Activated T-cell treated with anti-CD3 and anti-CD28 coated beads, Interleukin-2, amount 50 U/mL, for 4 hours (primary cell): ENCODE data around the gene ETV3. TPM values are rescaled to one million over a fixed set of nuclear protein-coding genes. Genes with fewer than 3 reads are reported as not detected.

Source experiments
- ATAC-seq, 2 donors: fragments of 200-7000 bp; cut with Tn5 transposase; one replicate each; pipeline ENCODE4 v1.10.0; 2021
- DNase-seq: peaks from one replicate; pipeline ENCODE4 v3.0.0-alpha.2; 2020
- H3K27me3 Mint-ChIP-seq: one replicate; pipeline ENCODE4 v1.8.0; 2021; ENCODE audit warnings: low read depth, mixed read lengths
- H3K36me3 Mint-ChIP-seq: one replicate; pipeline ENCODE4 v1.8.0; 2022; ENCODE audit warnings: mixed read lengths; ENCODE audit not compliant: insufficient read depth
- H3K4me1 Mint-ChIP-seq: one replicate; pipeline ENCODE4 v1.8.0; 2021; ENCODE audit warnings: low read depth, mixed read lengths
- H3K4me3 Mint-ChIP-seq: one replicate; pipeline ENCODE4 v1.8.0; 2021; ENCODE audit warnings: mild to moderate bottlenecking, moderate library complexity, mixed read lengths
- H3K9me3 Mint-ChIP-seq: one replicate; pipeline ENCODE4 v1.8.0; 2021; ENCODE audit warnings: mixed read lengths
- total RNA-seq, 3 donors: library from RNA; stranded (reverse); gene quantifications; one replicate each; pipeline ENCODE4 v1.2.1, GENCODE V29; 2021

Gene ETV3
- total RNA-seq, 3 donors from 2014 or later, result 20.3 to 23.5 (median 21.2) TPM

GRCh38 chr1:157137408-157138219 is 581 bp downstream of the ETV3 start:
- peaks cover 31% of the 10 kb centered on the region for H3K36me3 Mint-ChIP-seq
- no peaks in the 10 kb centered on the region for H3K9me3 Mint-ChIP-seq
- ATAC-seq (peak; percentile 8 to 11), DNase-seq (no peak)
- H3K4me3 Mint-ChIP-seq, result peak overlapping the region; percentile 98
- H3K27me3 Mint-ChIP-seq, result no peaks in the 10 kb centered on the region
- H3K4me1 Mint-ChIP-seq, result peaks cover 74% of the 10 kb centered on the region

GRCh38 chr1:157137046-157137407 is 1.2 kb downstream of the ETV3 start:
- H3K27me3 Mint-ChIP-seq, result no peaks in the 10 kb centered on the region
- H3K9me3 Mint-ChIP-seq, result no peaks in the 10 kb centered on the region
- peak overlapping the region; percentile 98 for H3K4me3 Mint-ChIP-seq
- peaks cover 37% of the 10 kb centered on the region for H3K36me3 Mint-ChIP-seq
- peaks cover 80% of the 10 kb centered on the region for H3K4me1 Mint-ChIP-seq
- ATAC-seq, result no peak
- DNase-seq, result no peak

GRCh38 chr1:157136133-157136532 is 2.1 kb downstream of the ETV3 start:
- DNase-seq, result no peak

GRCh38 chr1:157135646-157136045 is 2.5 kb downstream of the ETV3 start:
- no peak for DNase-seq
- peaks cover 82% of the 10 kb centered on the region for H3K4me1 Mint-ChIP-seq
- H3K36me3 Mint-ChIP-seq, result peaks cover 46% of the 10 kb centered on the region
- no peak for ATAC-seq
- H3K4me3 Mint-ChIP-seq, result peak overlapping the region; percentile 98
- no peaks in the 10 kb centered on the region for H3K9me3 Mint-ChIP-seq
- no peaks in the 10 kb centered on the region for H3K27me3 Mint-ChIP-seq

More at GRCh38 chr1:157136133-157136532, 2.1 kb downstream of the ETV3 start:
- Mint-ChIP-seq H3K27me3 (no peaks in the 10 kb centered on the region), H3K36me3 (peaks cover 45% of the 10 kb centered on the region), H3K4me1 (peaks cover 87% of the 10 kb centered on the region), H3K9me3 (no peaks in the 10 kb centered on the region), H3K4me3 (peak overlapping the region; percentile 98)
- no peak for ATAC-seq

GRCh38 chr1:157135070-157135469 is 3.1 kb downstream of the ETV3 start:
- Mint-ChIP-seq H3K36me3 (peaks cover 46% of the 10 kb centered on the region), H3K4me3 (peak overlapping the region; percentile 22), H3K27me3 (no peaks in the 10 kb centered on the region), H3K4me1 (peaks cover 77% of the 10 kb centered on the region), H3K9me3 (no peaks in the 10 kb centered on the region)
- DNase-seq, result no peak
- ATAC-seq, result no peak

- ATAC-seq (no peak), DNase-seq (no peak)
- Mint-ChIP-seq H3K9me3 (no peaks in the 10 kb centered on the region), H3K36me3 (peaks cover 46% of the 10 kb centered on the region), H3K4me3 (no peak overlapping the region), H3K27me3 (no peaks in the 10 kb centered on the region), H3K4me1 (peaks cover 71% of the 10 kb centered on the region)
These were observed 3.8 kb downstream of the ETV3 start for GRCh38 chr1:157134442-157134841.

- H3K27me3 Mint-ChIP-seq, result no peaks in the 10 kb centered on the region
- H3K4me1 Mint-ChIP-seq, result peaks cover 65% of the 10 kb centered on the region
- peaks cover 49% of the 10 kb centered on the region for H3K36me3 Mint-ChIP-seq
- no peaks in the 10 kb centered on the region for H3K9me3 Mint-ChIP-seq
- DNase-seq, result no peak
- H3K4me3 Mint-ChIP-seq, result peak overlapping the region; percentile 35
- ATAC-seq, result peak in 1 of 2 donors; percentile 23
These were observed 4.8 kb downstream of the ETV3 start for GRCh38 chr1:157133426-157133825.

- H3K4me3 Mint-ChIP-seq, result no peak overlapping the region
- no peak for ATAC-seq
- no peaks in the 10 kb centered on the region for H3K9me3 Mint-ChIP-seq
- peaks cover 68% of the 10 kb centered on the region for H3K4me1 Mint-ChIP-seq
- DNase-seq, result no peak
- peaks cover 56% of the 10 kb centered on the region for H3K36me3 Mint-ChIP-seq
- H3K27me3 Mint-ChIP-seq, result no peaks in the 10 kb centered on the region
These were observed 5.5 kb downstream of the ETV3 start for GRCh38 chr1:157132616-157133167.

GRCh38 chr1:157132111-157132510 is 6.1 kb downstream of the ETV3 start:
- ATAC-seq (no peak), DNase-seq (no peak)
- Mint-ChIP-seq H3K4me3 (no peak overlapping the region), H3K4me1 (peaks cover 64% of the 10 kb centered on the region), H3K36me3 (peaks cover 58% of the 10 kb centered on the region), H3K9me3 (no peaks in the 10 kb centered on the region), H3K27me3 (no peaks in the 10 kb centered on the region)

- Mint-ChIP-seq H3K9me3 (no peaks in the 10 kb centered on the region), H3K36me3 (peaks cover 63% of the 10 kb centered on the region), H3K4me1 (peaks cover 57% of the 10 kb centered on the region), H3K4me3 (no peak overlapping the region), H3K27me3 (no peaks in the 10 kb centered on the region)
- DNase-seq (no peak), ATAC-seq (no peak)
These were observed 6.9 kb downstream of the ETV3 start for GRCh38 chr1:157131281-157131680.

- peaks cover 60% of the 10 kb centered on the region for H3K36me3 Mint-ChIP-seq
- H3K27me3 Mint-ChIP-seq, result no peaks in the 10 kb centered on the region
- no peak overlapping the region for H3K4me3 Mint-ChIP-seq
- no peaks in the 10 kb centered on the region for H3K9me3 Mint-ChIP-seq
- ATAC-seq (no peak), DNase-seq (no peak)
- peaks cover 30% of the 10 kb centered on the region for H3K4me1 Mint-ChIP-seq
These were observed 13.3 kb downstream of the ETV3 start for GRCh38 chr1:157124855-157125254.

GRCh38 chr1:157119448-157119847 is 18.7 kb downstream of the ETV3 start:
- no peaks in the 10 kb centered on the region for H3K27me3 Mint-ChIP-seq
- no peak overlapping the region for H3K4me3 Mint-ChIP-seq
- no peak for ATAC-seq
- H3K4me1 Mint-ChIP-seq, result peaks cover 23% of the 10 kb centered on the region
- peaks cover 25% of the 10 kb centered on the region for H3K36me3 Mint-ChIP-seq
- no peak for DNase-seq
- H3K9me3 Mint-ChIP-seq, result no peaks in the 10 kb centered on the region

GRCh38 chr1:157119008-157119407 is 19.2 kb downstream of the ETV3 start:
- H3K27me3 Mint-ChIP-seq, result no peaks in the 10 kb centered on the region
- no peaks in the 10 kb centered on the region for H3K9me3 Mint-ChIP-seq
- DNase-seq (no peak), ATAC-seq (no peak)
- peaks cover 21% of the 10 kb centered on the region for H3K36me3 Mint-ChIP-seq
- no peak overlapping the region for H3K4me3 Mint-ChIP-seq
- H3K4me1 Mint-ChIP-seq, result peaks cover 18% of the 10 kb centered on the region

- Mint-ChIP-seq H3K4me3 (no peak overlapping the region), H3K36me3 (peaks cover 8% of the 10 kb centered on the region), H3K9me3 (no peaks in the 10 kb centered on the region), H3K27me3 (no peaks in the 10 kb centered on the region), H3K4me1 (peaks cover 9% of the 10 kb centered on the region)
- ATAC-seq, result no peak
- DNase-seq, result no peak
These were observed 20.6 kb downstream of the ETV3 start for GRCh38 chr1:157117527-157118057.

GRCh38 chr1:157116737-157117103 is 21.5 kb downstream of the ETV3 start:
- ATAC-seq (no peak), DNase-seq (no peak)
- no peak overlapping the region for H3K4me3 Mint-ChIP-seq
- peaks cover 3% of the 10 kb centered on the region for H3K27me3 Mint-ChIP-seq
- H3K9me3 Mint-ChIP-seq, result no peaks in the 10 kb centered on the region
- peaks cover 9% of the 10 kb centered on the region for H3K4me1 Mint-ChIP-seq
- peaks cover 5% of the 10 kb centered on the region for H3K36me3 Mint-ChIP-seq
